HG03565 (cell line): ENCODE data around the gene RUSC2.
"Not testable (repeated sequence)": the region's sequence is repeated elsewhere in the genome, so short reads cannot be mapped to it uniquely, and the experiment has no call there.

Experiments
- ATAC-seq: cut with Tn5 transposase; IDR thresholded peaks from one replicate; pipeline ENCODE4 v1.9.1; 2021; ENCODE audit warnings: mild to moderate bottlenecking, moderate library complexity; ENCODE audit not compliant: unreplicated experiment

Gene RUSC2, protein sequence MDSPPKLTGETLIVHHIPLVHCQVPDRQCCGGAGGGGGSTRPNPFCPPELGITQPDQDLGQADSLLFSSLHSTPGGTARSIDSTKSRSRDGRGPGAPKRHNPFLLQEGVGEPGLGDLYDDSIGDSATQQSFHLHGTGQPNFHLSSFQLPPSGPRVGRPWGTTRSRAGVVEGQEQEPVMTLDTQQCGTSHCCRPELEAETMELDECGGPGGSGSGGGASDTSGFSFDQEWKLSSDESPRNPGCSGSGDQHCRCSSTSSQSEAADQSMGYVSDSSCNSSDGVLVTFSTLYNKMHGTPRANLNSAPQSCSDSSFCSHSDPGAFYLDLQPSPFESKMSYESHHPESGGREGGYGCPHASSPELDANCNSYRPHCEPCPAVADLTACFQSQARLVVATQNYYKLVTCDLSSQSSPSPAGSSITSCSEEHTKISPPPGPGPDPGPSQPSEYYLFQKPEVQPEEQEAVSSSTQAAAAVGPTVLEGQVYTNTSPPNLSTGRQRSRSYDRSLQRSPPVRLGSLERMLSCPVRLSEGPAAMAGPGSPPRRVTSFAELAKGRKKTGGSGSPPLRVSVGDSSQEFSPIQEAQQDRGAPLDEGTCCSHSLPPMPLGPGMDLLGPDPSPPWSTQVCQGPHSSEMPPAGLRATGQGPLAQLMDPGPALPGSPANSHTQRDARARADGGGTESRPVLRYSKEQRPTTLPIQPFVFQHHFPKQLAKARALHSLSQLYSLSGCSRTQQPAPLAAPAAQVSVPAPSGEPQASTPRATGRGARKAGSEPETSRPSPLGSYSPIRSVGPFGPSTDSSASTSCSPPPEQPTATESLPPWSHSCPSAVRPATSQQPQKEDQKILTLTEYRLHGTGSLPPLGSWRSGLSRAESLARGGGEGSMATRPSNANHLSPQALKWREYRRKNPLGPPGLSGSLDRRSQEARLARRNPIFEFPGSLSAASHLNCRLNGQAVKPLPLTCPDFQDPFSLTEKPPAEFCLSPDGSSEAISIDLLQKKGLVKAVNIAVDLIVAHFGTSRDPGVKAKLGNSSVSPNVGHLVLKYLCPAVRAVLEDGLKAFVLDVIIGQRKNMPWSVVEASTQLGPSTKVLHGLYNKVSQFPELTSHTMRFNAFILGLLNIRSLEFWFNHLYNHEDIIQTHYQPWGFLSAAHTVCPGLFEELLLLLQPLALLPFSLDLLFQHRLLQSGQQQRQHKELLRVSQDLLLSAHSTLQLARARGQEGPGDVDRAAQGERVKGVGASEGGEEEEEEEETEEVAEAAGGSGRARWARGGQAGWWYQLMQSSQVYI (N-terminal part only)

DNA sequence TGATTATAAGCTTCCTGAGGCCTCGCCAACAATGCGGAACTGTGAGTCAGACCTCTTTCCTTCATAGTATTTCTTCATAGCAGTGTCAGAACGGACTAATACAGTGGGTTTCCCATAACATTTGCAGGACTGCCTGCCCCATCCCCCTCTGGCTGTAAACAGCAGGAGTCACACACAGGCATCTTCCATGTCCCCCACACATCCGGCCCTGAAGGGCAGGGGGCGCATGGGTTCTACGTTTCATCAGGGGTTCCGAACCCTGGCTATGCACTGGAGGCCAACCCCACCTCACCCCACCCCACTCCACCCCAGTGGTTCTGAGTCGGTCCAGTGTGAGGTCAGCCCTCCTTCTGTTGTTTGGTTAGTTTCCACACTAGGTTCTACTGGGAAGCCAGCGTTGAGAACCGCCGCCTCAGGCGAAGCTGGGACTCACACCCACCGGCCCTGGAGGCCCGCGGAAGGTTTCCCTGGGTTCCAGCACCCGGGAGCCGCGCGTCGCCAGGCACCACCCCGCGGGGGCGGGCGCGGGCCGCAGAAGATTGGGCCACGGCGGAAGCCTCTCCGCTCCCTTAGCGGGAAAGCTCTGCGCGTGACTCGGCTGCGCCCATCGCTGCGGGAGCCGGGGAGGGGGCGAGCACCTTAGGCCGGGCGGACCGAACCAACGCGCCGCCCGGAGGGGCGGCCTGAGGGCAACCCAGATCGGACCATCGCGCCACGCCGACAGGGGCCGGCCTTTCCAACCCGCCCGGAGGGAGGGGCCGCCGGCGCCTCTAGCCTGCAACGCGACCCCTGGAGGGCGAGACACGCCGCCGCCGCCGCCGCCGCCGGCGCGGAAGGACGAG lies at the start of gene RUSC2:
Gene RUSC2, plus strand, starts transcription at position 799 of the 842 bp plus-strand sequence. CDS start 56,411 bp downstream, outside the sequence.
- no peak for ATAC-seq

DNA sequence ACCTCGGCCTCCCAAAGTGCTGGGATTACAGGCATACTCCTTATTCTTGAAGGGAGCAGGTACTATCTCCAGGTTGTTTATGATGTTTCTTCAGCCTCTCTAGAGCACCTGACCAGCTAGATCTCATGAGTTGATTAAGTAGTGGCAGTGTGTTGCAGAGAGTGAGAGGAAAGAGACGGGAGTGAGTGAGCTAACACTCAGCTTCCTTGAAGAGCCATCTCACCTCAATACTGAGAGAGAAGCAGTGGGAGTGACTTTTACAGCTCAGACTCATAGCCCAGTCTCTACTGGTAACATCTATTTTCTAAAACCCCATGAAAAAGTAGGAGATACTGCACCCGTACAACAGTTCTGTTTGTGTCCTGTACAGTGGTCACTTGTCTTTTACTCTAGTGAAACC lies 43.9 kb upstream of the RUSC2 start:
- no peak for ATAC-seq

DNA sequence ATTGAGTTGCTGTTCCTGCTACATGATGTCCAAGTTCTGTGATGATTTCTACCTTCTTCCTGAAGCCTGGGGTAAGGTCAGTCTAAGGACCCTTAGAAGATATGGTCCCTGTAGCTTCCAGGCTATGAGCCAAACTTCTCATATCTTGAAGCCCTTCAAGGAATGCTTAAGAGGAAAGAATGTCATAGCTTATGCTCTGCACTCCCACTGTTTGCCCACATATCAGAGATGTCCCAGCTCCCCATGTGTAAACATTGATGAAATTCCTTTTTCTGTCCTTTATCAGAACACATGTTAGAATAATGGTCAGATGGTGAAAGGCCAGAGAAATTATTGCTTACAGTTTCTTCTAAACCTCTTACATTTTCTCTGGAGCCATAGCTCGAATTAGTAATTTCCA lies 41.4 kb upstream of the RUSC2 start:
- no peak for ATAC-seq

DNA sequence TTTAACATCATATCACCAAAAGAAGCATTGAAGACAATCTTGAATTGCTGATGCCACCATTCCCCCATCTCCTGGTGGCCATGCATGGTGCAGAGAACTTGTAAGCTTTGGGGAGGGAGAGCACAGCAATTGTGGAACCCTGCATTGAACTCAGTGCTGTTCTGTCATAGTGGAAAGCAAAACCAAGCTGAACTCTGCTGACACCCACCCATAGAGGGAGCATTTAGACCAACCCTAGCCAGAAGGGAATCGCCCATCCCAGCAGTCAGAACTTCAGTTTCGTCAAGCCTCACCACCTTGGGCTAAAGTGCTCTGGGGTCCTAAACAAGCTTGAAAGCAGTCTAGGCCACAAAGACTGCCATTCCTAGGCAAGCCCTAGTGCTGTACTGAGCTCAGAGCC lies 37.4 kb upstream of the RUSC2 start:
- no peak for ATAC-seq

DNA sequence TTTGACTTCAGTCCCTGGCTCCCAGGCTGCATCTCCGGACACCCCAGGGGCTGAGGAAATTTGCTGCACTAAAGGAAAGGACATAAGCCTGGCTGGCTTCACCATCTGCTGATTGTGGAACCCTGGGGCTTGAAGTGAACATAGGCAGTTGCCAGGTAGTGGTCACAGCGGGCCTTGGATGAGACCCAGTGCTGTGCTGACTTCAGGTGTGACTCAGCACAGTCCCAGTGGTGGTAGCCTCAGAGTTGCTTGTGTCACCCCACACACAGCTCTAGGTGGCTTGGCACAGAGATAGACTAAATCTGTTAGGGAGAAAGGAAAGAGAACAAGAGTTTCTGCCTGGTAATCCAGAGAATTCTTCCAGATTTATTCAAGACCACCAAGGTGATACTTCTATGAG lies 36.1 kb upstream of the RUSC2 start:
- ATAC-seq: no peak

DNA sequence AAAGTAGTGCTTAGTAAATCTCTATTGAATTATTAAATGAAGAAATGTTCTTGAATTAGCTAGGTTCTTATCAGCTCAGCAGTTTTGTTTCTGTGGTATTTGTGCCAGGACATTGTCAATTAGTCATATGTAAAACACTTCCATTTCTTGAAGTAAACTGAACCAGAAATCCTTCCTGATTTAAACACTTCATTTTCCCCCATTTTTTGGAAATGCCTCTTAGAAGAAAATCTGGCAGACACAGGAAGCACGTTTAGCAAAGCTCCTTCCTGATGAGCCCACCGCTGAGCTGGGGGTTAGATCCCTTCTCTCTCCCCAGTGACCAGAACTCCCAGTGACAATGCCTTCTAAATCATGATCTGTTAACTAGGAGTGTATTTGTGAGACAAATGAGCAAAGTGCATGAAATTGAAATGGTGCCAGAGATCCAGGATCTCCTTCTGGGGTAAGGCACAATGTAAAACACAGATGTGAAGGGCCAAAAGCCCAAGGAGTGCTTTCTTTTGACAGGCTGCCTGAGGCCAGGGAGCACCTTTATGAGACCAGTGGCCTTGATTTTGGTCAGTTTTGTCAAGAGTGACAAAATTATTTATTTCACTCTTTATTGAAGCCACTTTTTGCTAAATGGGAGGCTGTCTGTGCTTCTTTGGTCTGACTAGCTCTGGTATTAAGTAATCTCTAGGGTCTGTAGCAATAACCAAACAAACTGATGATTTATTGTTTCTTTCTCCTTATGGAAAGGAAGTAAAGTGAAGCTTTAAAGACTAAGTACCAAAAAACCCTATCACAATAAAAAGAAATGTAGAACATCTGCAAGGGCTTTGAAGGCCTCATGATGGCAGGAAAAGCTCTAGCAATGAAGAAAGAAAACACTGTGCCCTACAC lies 25.5 kb upstream of the RUSC2 start:
- no peak for ATAC-seq

DNA sequence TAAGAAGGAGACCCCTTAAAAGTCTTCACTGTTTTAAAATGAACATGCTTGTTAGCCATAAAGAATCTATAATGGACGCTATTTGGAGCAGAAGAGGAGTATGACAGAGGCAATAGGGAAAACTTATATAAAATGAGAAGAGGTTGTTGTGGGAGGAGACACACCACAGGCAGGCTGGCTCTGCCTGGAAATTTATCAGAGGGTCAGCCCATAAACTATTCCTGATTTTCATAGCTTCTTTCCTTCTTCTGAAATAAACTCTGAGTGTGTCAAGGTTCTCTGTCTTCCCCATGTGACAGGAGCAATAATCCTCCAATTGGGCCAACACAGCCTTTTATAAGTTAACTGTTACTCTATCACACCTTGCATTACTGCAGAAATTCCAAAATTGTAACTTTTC lies 19.6 kb upstream of the RUSC2 start:
- ATAC-seq: no peak

DNA sequence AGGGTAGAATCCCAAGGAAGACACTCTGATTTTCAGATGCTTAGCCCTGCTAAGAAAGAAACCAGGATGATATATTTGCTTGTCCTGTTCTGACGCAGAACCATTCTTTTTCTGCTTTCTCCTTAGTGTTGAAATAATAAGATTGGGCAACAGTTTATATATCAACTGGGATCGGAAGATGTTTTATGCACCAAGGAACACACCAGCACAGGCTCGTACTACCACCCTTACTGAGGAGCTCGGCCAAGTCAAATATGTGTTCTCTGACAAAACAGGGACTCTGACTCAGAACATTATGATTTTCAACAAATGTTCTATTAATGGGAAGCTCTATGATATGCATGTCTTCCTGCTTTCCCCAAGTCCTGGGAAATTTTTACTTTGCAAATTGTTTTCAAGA lies 19.0 kb upstream of the RUSC2 start:
- no peak for ATAC-seq

DNA sequence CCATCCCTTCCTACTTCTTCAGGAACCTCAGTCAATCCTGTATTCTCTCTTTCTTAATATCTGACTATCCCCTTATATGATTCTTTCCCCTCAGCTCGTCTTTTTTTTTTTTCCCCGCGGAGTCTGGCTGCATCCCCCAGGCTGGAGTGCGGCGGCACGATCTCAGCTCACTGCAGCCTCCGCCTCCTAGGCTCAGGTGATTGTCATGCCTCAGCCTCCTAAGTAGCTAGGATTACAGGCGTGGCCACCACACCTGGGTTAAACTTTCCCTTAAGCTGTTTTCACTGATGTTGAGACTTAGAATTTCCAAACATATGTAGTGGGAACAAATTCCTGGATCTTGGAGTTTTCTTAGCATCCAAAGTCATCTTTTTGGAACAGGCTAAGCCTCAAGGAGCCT lies 13.3 kb upstream of the RUSC2 start:
- ATAC-seq: no peak

DNA sequence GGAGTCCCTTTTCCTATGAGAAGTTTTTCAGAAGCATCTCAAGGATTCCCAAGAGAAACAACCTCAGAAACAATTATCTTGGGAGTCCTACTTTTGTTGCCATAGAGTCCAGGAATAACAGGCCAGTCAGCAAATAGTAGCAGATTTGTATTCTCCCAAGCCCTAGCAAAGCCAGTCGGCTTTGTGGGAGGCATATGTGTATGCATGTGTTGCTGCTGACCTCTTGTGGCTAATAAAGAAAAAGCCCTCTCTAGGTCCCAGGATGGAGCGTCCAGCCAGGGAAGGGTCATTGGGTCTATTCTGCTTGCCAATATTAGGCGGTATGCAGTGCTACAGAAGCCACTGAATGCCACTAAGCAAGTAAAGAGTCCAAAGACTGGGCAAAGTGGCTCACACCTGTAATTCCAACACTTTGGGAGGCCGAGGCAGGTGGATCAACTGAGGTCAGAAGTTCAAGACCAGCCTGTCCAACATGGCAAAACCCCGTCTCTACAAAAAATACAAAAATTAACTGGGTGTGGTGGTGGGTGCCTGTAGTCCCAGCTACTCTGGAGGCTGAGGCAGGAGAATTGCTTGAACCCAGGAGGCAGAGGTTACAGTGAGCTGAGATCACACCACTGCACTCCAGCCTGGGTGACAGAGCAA lies 12.6 kb upstream of the RUSC2 start:
- ATAC-seq: not testable (repeated sequence)

DNA sequence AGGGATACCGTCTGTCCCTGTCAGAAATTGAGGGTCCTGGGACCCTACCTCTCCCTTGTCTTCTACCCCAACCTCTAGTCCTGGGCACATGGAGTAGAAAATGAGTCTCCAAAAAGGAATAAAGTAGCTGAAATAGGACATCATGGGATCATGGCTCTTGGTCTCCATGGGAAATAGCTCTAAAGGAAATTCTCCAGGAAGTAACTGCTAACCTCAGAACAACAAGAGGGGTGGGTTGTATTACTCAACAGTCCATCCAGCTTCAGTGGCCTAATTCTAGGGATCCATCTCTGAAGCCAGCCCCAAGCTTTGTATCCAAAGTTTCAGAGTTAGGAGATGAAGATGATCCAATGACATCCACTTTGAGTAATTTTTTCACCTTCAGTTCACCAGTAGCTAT lies 11.0 kb upstream of the RUSC2 start:
- ATAC-seq: no peak

DNA sequence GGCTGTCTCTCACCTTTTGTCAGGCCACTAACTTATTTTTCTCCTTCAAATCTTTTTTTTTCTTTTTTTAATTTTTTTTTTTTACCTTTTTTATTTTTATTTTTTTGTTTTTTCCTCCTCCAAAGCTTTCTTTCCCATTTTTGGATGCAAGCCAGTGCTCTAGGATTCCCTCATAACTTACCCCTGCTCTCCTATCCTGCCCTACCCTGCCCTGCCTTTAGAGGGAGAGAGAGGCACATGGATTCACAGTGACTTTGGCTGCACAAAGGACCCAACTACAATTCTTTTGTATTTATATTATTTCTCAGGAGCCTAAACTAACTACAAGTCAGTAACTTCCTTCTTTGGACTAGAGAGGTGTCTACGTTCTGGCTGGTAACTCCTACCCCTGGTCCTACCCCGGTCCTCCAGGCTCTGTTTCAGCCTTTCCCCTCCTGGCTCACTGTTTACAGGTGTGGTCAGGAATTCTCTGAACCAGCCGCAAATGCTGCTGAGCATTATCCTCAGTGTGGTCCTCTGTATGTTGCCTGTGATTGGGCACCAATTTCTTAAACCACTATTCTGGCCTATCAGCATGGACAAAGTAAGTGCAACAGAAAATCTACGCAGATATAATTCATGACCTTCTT lies 8.4 kb upstream of the RUSC2 start:
- no peak for ATAC-seq

DNA sequence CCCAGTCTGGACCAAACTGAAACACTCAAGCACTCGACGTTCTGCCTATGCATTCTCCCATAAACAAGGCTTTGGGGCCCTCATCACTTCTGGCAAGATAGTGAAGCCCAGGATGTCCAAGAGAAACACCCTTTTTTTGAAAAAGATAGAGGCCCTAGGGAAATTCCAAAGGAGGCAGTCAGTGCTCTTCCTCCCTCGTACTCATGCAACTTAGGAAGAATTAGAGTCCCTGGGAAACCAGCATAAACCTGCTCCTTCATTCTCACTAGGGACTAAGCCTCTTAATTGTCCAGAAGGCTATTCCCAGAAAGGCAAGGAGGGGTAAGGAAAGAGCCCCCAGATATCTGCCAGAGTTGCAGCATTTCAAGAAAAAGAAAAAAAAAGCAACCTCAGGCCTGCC lies 7.8 kb upstream of the RUSC2 start:
- no peak for ATAC-seq

DNA sequence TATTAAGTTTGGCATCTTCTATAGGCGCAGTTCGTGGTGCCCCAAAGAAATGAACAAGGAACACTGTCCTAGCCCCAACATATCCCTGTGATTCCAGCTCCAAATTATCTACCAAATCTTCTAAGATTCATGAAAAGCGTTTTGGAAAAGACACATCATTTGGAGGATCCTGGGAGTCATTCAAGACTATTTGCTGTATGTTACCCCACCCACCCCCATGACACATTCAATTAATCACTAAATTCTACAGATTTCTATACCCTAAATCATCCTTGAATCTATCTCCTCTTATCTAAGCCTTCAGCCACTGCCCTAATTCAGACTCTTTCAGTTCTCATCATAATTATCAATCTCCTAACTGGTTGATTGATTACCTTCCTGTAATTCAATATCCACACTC lies 5.5 kb upstream of the RUSC2 start:
- ATAC-seq: no peak

DNA sequence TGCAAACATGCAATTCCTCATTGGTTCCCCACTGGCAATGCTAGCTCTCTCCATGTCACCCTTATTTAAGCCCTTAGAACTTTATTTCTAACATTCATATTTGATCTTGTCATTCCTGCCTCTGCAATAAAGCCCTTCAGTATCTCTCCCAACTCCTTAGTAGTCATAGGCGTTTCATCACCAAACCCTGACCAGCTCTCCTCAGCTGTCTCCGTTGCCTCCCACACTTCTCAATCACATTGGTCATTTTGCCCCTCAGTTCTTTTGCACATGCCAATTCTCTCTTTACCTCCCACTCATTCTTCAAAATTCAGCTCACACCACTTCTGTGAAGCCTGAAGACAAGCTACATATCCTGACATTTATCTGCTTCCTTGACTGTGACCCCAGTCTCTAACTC lies 2.8 kb upstream of the RUSC2 start:
- no peak for ATAC-seq

DNA sequence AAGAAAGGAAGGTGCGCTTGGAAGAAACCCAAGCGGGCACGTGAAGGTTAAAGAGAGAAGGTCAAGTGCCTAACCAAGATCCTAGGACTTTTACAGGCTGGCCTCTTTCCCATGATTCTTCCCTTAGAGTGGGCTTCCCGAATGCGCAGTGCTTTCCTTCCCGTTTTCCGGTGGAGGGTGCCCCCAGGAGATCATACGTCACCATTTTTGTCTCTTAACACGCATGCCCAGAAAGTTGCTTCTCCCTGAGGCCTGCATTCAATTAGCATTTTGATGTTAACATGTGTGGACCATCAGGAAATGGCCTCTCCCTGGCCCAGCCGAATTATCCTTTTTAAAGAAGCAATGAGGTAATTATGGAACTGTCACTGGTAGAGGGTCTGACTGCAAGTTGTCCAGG lies 1.9 kb upstream of the RUSC2 start:
- no peak for ATAC-seq

DNA sequence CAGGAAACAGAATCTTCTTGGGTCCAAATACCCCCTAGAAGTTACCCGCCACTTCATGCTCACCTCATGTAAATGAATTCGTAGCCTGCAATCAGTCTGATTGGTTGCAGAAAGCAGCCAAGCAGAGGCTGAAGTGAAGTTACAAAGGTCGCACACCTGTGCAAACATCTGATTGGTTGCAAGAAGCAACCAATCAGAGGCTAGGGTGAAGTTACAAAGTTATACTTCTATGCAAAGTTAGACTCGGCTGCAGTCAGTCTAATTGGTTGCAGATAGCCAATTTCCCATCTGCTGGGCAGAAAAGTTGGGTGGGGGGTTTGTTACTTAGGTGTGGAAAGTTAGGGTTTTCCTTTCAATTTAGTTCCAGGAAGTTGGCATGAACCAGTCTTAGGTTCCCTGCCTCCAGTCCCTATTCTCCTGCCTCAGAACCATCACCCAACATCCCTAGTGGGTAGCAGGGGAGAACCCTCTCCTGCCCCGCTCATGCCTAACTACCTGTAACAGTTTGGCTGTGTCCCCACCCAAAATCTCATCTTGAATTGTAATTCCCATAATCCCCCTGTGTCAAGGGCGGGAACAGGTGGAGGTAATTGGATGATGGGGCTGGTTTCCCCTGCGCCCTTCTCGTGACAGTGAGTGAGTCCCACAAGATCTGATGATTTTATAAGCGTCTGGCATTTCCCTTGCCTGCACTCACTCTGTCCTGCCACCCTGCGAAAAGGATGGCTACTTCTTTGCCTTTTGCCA lies 1.2 kb upstream of the RUSC2 start:
- no peak for ATAC-seq
